HS-5 (cell line): Measurements from ENCODE around the gene CIB4.

Source experiments
- DNase-seq: peaks from one replicate; pipeline ENCODE4 v3.0.0-alpha.2; 2012; ENCODE audit warnings: low read depth

The CIB4 gene

DNA sequence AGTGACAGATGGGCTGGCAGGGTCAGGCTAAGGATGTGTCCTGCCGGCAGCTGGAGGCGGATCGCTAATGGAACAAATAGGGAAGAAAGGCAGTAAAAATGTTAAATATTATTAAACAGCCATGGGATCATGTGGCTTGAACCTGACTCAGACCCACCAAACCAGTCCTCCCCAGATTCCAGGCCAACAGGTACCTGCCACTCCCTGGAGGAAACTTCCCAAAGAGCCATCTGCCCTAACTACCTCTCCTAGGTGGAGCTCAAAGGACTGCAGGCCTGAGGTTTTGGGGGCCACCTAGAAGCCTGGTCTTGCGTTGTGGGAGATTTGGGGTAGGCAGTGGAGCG lies 34.3 kb downstream of the CIB4 start:
- DNase-seq, result no peak

DNA sequence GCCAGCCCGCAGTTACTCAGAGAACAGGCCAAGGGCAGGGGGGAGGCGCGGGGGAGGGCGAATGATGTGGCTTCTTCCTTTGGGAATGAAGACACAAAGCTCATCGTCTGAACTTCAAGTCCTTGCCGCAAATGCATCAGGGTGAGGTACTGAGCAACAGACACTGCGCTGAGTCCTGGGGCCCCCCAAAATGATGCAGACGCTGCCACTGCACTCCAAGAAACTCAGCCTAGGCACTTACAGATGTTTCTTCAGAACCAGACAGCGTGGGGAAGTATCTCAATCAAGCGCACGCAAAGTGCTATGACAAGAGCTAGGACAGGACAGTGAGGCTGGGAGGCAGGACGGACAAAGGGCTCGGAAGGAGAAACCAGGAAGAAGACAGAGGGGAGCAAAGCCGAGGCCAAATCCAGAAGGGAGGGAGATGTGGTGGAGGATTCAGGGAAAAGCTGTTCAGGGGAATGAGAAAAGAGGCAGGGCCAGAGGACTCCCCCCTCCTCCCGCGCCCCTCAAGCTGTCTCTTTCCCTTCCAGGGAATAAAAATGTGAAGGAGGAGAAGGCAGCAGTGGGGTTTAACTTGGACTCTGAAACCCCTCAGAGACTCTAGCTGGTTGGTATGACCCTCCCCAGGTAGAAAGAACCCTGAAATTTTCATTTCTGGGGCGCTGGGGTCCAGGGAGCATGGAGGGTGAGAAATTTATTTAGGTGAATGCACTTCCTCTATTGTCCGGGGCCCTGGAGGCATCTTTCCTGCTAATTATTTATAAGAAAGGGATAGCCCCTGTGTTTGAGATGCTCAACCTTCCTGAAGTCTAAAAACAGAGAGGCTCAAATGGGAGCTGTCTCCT lies 34.9 kb downstream of the CIB4 start:
- no peak for DNase-seq

DNA sequence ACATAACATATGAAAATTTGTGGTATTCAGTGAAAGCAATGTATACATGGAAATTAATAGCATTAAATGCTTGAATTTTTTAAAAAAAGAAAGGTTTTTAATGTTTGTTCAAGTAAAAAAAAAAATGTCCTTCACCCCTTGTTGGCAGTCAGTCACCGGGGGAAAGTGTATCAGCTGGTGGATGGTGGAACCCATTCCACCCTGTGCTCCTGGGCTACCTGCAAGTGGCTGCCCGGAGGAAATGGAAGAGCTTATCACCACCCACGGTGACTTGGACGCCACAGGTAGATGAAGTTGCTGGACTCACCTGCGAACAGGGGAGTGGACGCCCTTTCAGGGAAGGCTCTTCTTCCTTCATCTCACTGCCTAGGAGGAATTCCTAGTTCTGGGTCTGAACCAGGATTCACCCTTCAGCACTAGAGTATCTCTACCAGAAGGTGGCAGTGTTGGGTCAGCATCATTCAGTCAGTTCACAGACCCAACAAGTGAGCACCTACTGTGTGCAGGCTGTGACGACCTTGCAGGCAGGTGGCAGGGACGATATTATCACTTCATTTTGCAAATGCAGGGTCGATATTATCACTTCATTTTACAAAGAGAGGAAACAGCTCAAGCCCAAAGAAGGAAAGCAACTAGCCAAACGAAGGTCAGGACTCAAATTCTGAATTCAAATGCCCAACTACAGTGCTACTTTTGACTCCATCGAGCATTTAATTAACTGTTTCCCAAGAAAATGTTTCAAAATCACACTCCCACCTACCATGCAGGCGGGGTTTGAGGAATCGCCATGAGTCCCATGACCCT lies 35.8 kb downstream of the CIB4 start:
- peak; percentile 26 for DNase-seq

DNA sequence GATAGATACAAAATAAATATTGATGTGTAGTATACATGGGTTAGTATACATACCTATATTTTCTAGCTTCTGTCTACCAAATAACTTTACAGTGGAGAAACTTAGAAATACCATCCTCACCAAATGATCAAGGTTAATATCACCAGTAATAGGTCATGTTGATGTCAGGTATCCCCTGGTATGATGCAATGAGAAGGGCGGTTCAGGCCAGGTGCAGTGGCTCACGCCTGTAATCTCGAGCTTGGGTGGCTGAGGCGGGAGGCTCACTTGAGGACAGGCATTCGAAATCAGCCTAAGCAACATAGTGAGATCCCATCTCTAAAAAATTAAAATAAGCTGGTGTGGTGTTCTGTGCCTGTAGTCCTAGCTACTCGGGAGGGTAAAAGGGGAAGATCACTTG lies 38.6 kb downstream of the CIB4 start:
- no peak for DNase-seq

DNA sequence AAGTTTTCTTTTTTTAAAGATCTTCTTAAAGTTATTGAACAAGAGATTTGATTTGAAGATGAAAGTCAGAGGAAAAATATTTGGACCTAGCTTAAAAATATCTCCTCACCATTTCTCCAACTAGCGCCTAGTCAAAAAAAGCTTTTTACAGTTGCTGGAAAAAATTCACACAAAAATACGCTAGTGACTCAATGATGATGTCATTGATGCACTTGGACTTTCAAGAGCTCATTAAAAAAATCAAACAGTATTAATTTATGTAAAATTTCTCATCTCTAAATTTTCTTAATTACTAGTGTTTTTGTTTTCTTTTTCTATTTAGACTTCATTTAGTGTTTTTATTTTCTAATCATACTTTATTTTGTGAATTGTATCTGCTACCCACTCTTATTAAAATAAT lies 41.8 kb downstream of the CIB4 start:
- no peak for DNase-seq

DNA sequence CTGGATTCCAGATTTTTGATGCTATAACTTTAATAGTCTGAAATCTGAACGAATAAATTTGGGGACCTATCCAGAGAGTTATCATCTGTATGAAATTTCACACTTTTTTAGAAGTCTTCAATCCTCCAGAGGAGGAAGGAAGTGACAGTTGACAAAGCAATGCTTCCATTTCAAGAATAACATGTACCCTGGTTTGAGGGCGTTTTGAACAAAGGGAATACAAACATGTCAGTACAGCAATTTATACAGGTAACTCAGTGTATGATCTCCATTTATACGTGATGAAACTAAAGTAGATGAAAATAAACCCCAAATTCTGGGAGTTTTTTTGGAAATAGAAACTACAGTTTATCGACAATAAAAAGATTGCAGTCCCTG lies 42.2 kb downstream of the CIB4 start:
- DNase-seq, result no peak

DNA sequence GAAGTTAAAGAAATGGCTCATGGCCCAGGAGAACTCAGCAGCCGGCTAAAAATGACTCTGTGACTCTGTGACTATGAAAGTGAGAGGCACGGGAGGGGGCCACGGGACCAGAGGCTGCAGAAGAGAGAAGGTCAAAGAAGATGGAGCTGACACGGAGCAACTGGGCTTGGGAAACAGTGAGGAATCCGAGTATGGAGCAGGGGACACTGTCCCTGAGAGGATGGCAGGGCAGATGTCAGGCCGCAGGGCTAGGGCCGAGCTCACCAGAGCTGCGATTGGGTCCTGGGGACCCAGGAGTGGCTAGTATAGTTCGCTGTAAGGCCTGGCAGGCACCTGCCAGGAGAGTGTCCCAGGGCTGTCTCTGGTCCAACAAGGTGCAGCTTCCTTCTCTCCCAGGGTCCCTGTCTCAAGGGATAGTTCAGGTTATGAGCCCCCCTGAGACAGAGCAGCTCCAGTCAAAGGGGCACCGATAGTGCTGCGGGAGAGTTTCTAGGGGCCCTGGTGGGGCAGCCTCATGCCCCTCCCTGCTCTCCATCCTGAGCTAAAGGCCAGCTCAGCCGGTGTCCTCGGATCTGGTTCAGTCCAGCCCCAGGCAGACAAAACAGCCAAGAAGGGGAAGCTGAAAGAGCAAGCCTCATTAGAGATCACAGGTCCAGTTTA lies 42.7 kb downstream of the CIB4 start:
- no peak for DNase-seq

DNA sequence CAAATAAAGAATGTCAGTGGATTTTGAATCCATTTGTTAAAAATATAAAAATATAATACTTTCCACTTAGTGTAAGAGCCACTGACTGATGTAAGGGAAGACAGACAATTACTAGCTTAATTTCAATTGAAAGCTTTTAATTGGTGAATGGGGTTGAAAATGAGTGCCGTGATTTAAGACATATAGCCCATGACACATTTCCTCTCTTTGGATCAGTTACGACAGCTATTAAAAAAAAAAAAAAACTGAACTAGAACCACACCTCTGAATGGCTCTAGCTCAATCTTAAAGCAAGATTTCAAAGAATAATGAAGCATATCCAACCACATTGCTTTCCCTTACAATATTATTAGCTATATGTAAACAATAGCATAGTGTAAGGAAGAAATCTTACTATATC lies 44.0 kb downstream of the CIB4 start:
- DNase-seq, result no peak

DNA sequence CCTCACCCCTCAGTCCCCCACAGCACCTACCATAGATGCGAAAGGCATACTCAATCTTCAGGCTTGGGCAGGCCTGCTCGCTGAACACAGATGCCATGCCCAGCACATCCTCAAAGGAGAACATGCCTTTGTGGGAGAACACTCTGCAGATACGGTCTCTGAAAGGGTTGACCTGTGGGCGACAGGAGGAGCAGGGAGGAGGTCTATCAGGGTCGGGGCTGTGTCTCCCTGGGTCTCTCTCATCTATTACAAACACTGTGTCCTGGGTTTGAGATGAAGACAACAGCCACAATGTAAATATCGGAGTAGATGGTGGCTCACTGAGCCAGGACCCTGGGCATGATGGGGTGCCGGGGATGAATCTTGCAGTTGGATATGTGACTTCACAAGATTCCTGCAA lies 46.0 kb downstream of the CIB4 start:
- no peak for DNase-seq

DNA sequence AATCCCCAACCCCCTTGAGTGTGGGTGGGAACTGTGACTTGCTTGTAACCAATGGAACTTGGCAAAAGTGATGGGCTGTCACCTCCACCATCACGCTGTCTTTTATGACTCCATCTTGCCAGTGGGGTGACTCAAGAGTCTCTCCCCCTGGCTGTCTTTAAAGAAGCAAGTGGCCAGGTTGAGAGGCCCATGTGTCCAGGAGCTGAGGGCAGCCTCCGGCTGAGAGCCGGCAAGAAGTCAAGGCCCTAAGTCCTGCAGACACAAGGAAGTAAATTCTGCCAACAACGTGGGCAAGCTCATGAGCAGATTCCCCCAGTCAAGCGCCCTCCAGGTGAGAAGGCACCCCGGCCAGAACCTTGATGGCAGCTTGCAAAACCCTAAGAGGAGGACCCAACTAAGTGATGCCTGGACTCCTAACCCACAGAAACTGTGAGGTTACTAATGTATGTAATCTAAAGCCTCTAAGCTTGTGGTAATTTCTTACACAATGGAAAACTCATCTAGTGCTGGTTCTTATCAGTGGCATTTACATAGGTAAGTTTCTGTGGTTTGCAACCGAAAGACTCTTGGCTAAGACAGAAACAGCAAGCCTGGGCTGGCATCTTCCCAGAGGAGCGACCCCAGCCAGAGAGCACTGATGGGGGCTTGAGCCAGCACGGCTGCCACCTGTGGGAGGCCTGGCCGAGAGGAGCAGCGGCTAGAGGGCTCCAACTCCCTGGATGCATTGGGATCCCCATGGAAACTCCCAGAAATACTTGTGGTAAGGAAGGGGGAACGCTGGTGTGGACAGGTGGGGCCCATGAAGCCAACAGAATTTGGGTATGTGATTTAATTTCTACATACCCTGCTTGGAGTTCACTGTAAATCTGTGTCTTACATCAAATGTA lies 49.3 kb downstream of the CIB4 start:
- no peak for DNase-seq

DNA sequence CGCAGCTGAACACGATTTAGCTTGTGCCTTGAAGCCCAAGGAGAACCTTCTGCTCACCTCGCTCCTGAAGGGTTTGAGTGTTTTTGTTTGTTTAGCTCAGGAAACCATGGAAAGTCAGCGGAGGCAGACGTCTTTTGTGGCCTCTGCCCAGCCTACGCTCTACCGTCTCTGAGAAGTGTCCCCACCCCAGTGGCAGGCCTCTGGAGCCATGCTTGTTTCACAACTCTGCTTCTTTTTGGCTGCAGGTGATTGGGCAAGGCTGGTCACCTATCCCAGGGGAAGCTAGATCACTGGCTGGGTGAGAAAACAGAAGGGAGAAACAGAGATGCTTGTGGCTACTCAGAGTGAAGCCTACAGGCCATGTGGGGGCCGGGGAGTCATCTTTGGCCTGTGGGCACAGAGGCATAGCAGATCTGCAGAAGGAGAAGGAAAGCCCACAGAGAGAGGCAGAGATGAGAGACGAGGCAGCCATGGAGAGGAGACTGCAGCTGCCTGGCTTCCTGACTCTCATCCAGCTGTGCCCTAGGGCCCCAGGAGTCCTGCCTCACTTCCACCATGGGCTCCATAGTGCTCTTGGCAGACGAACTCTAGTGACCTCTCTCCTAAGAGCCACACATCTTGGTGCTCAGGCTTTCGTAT lies 50.1 kb downstream of the CIB4 start:
- DNase-seq, result no peak

DNA sequence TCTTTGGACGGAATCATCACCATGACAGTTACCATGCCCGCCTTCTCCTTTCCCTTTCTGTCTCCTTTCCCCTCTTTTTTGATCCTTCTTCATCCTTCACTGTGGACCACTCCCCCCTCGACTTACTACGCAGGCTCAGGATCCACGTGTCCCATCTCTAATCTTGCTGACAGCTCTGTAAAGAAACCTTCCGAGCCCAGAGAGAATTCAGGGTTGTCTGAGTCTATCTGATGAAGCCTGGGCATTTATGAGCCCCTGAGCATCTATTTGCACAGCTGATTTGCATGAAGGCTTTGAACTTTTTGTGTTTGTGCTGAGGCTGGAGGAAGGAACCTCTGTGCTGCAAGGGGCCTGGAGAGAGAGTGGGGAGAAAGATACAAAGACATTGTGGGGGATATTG lies 50.7 kb downstream of the CIB4 start:
- DNase-seq, result no peak

DNA sequence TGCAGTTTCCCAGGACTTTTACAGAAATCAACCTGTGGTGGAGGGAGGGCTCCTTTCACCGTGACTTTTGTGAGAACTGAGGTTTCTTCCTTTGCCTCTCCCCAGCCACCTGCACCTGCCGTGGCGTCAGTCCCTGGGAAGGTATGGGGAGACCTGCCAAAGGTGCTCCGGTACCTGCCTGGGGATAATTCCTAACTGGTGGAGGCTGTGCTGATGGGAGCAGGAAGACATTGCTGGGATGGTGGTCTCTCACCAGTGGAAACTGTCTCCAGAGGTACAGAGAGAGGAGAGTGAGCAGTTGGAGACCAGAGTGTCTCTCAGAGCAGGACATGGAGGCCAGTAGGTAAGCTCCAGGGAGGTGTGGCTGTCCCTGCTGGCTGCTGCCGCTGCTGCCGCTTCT lies 52.6 kb downstream of the CIB4 start:
- no peak for DNase-seq

DNA sequence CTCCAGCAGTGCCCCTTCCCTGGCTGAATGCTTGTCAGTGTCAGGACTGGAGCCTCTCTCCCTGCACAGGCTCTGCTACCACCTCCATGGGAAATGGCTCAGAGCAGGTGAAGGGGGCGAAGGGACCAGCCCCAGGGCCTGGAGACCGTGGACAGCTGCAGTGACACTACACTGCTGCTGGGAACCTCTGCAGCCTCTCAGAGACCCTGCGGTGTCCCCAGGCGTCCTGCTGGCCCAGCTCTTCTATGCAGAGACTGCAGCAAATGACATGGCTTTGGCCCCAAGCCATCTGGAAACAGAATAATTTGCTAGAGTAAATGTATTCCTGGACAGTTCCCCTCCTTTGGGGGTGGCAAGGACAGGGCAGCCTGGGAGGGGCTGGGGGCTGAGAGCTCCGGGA lies 53.2 kb downstream of the CIB4 start:
- DNase-seq, result no peak

DNA sequence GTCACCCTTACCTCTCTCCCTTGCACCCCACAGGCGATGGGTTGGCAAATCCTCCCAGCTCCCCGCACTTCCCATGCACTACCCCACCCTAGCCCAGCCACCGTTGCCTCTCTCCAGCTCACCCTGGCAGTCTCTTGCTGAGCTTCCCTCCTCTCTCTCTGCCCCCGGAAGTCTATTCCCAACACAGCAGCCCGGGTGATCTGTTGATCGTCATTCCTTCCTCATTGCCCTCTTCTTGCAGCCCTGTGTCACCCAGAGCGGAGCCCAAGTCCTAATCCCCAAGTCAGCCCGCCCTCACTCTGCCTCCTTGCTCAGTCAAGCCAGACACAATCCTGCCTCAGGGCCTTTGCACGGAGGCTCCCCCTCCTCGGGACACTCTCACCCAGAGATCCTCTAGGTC lies 55.2 kb downstream of the CIB4 start:
- DNase-seq, result no peak

DNA sequence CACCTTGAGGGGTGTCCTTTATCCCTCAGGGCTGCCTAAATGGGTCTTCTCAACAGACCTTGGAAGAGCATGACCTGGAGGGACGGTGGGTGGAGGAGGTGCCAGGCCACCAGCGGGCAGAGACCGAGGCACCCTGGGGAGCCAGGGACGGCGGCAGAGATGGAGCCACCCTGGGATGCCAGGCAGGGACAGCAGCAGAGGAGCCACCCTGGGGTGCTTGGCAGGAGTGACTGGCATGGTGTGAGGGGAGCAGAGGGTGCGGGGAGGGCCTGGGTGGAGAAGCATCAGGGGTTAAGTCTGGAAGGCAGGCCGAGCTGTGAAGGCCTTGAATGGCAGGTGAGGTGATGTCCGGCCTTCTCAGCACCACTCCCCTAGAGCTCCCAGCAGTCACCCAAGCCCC lies 56.1 kb downstream of the CIB4 start:
- DNase-seq, result no peak

DNA sequence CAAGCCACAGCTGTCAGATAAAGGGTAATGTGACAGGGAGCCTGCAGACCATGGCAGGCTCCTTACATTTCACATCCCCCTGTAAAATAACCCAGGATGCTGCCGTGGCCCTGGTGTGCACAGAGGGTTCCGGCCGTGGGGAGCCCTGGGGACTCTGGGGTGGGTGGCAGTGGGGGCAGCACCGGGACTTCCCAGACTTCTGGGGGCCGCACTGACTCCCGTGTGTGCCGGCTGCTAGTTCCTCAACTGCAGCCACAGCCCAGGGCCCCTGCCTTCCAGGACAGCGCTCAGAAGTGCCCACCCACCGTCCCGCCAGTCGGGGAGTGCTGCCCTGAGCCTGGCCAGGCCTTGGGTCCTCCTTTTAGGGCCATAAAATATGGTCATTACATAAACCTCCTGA lies 56.5 kb downstream of the CIB4 start:
- DNase-seq, result no peak

DNA sequence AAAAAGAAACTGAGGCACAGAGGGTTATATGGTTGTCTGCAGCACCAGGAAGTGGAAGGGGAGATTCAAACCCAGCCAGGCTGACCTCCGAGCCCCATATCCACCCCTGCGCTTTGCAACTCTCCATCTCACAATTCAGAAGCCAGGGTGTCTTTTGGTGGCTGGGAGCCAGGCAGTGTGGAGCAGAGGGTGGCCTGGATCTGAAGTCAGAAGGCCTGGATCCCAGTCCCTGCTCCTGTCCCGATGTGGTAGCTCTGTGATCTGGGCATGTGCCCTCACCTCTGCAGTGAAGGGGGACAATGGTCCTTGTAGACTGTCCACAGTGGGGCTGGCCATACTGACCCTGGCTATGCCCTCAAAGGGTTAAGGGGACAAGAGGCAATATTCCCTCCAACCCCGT lies 57.0 kb downstream of the CIB4 start:
- no peak for DNase-seq

DNA sequence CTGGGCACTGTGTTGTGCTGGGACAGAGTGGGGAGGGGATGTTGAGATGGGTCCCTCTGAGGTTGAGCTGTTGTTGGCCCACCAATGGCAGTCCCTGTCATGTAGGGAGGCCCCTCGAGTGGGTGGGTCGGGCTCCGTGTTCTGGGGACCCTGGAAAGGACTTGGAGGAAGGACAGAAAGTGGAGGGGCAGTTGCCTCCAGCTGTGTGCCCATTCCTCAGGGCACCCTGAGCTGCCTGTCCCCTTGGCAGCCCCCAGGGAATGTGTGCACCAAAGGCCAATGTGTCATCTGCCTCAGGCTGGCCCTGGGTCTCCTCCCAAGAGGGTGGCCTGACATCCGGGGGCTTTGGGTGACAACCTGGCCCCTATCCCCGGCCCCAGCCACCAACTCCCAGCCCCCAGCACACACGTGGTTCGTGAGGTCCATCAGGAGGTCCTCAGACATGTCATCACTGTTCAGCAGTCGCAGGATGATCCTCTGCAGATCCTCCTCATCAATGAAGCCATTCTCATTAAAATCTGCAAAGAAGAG lies 57.7 kb downstream of the CIB4 start:
- no peak for DNase-seq

DNA sequence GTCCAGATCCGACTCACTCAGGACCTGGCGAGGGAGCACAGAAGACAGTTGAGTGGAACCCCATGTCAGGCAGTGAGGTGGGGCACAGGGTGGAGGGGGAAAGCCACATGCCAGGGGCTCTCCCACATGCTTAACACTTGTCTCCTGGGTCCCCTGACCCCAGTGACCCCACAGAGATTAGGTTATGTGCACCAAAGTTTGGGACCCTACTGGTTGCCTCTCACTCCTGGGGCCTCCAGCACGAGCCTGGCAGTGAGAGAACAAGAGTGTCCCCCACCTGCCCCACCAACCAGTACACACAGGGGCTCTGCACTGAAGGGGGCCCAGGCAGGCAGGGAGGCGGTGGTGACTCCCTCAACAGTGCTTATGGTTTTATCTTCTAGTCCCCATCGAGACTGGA lies 58.3 kb downstream of the CIB4 start:
- no peak for DNase-seq
